ENCODE data around the gene OR2A2.

OR2A2 gene

GRCh38 chr7:144132262-144132661, 22.9 kb downstream of the OR2A2 start:
- TF ChIP-seq, protein P1, sequence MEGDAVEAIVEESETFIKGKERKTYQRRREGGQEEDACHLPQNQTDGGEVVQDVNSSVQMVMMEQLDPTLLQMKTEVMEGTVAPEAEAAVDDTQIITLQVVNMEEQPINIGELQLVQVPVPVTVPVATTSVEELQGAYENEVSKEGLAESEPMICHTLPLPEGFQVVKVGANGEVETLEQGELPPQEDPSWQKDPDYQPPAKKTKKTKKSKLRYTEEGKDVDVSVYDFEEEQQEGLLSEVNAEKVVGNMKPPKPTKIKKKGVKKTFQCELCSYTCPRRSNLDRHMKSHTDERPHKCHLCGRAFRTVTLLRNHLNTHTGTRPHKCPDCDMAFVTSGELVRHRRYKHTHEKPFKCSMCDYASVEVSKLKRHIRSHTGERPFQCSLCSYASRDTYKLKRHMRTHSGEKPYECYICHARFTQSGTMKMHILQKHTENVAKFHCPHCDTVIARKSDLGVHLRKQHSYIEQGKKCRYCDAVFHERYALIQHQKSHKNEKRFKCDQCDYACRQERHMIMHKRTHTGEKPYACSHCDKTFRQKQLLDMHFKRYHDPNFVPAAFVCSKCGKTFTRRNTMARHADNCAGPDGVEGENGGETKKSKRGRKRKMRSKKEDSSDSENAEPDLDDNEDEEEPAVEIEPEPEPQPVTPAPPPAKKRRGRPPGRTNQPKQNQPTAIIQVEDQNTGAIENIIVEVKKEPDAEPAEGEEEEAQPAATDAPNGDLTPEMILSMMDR (IDR thresholded peaks at IDR 0.05; ENCODE audit: borderline replicate concordance, control extremely low read depth, extremely low read depth, insufficient read depth, missing control alignments), result no peak
- in situ Hi-C loops (cut with MboI; ENCODE audit: low sequenced_read_pairs, unreplicated experiment), result no loop called here
- DNase-seq (ENCODE audit: low spot score), result no peak

DNA sequence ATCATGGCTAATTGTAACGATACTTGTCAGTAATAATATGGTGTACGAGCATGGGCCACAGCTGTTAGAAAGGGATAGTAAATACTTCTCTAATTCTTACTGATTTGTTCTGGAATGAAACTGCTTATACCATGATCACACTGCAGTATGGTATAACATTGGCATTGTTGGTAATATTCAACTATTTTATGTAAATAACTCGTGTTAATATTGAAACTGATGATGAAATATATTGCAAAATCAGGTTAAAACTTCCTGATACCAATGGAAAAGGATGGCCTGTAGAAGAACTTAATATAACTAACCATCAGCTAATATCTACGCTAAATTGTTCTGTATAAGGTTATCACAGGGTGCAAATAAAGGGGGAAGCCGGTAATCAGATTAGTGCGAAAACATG, 23.9 kb downstream of the OR2A2 start:
- TF ChIP-seq, protein P1 (IDR thresholded peaks at IDR 0.05; ENCODE audit: borderline replicate concordance, control extremely low read depth, extremely low read depth, insufficient read depth, missing control alignments), result no peak
- DNase-seq (ENCODE audit: low spot score), result no peak
- in situ Hi-C loops (cut with MboI; ENCODE audit: low sequenced_read_pairs, unreplicated experiment), result no loop called here

GRCh38 chr7:144134116-144134515, 24.7 kb downstream of the OR2A2 start:
- DNase-seq (ENCODE audit: low spot score), result no peak
- in situ Hi-C loops (cut with MboI; ENCODE audit: low sequenced_read_pairs, unreplicated experiment), result no loop called here

DNA sequence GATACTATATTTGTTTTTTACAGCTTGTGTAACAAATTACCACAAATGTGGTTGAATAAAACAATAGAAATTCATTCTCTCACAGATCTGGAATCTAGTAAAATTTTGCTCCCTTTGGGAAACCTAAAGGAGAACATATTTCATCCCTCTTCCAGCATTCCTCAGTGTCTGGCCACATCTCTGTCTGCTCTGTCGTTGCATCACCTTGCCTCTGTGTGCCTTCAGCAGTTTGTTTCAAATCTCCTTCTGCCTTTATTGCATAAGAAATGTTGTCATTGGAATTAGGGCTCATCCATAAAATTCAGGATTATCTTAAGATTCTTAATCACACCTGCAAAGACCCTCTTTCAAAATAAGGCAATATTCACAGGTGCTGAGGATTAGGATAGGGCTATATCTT, 28.1 kb downstream of the OR2A2 start:
- in situ Hi-C loops (cut with MboI; ENCODE audit: low sequenced_read_pairs, unreplicated experiment), result no loop called here
- TF ChIP-seq, protein P1 (IDR thresholded peaks at IDR 0.05; ENCODE audit: borderline replicate concordance, control extremely low read depth, extremely low read depth, insufficient read depth, missing control alignments), result no peak
- DNase-seq (ENCODE audit: low spot score), result no peak

More at GRCh38 chr7:144134116-144134515, 24.7 kb downstream of the OR2A2 start:
- TF ChIP-seq, protein P1 (IDR thresholded peaks at IDR 0.05; ENCODE audit: borderline replicate concordance, control extremely low read depth, extremely low read depth, insufficient read depth, missing control alignments), result no peak

GRCh38 chr7:144142187-144142586, 32.8 kb downstream of the OR2A2 start:
- no peak for DNase-seq (ENCODE audit: low spot score)
- TF ChIP-seq, protein P1 (IDR thresholded peaks at IDR 0.05; ENCODE audit: borderline replicate concordance, control extremely low read depth, extremely low read depth, insufficient read depth, missing control alignments), result no peak
- in situ Hi-C loops (cut with MboI; ENCODE audit: low sequenced_read_pairs, unreplicated experiment), result no loop called here

DNA sequence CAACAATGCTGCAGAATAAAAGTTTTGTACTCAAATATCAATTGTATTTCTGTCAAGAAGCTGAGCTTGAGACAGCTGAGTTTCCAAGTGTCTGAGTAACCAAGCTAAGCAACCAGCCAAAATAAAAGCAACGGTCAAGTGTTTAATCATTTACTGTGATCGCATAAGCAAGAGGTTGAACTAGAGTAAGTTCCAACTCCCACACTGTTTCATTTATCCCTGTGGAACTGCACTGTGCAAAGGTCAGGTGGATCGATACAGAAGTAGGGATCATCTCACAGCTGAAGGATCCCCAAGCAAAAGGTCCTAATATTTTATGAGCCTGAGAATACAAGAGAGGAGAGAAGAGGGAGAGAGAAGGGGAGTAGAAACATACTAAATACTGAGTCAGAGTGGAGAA, 35.0 kb downstream of the OR2A2 start:
- in situ Hi-C loops (cut with MboI; ENCODE audit: low sequenced_read_pairs, unreplicated experiment), result no loop called here
- DNase-seq (ENCODE audit: low spot score), result no peak
- TF ChIP-seq, protein P1 (IDR thresholded peaks at IDR 0.05; ENCODE audit: borderline replicate concordance, control extremely low read depth, extremely low read depth, insufficient read depth, missing control alignments), result no peak
